GM18873 (cell line): ENCODE data around the gene ZDHHC3.

ENCODE experiments used
- ATAC-seq: cut with Tn5 transposase; IDR thresholded peaks from one replicate; pipeline ENCODE4 v1.9.1; 2021; ENCODE audit warnings: mild to moderate bottlenecking, moderate library complexity, moderate number of reproducible peaks; ENCODE audit not compliant: unreplicated experiment, low FRiP score

ZDHHC3 gene

GRCh38 chr3:44976002-44976815, at the start of gene ZDHHC3, which contains the start of gene EXOSC7:
ZDHHC3 (minus strand) TSS chr3:44976174; CDS start chr3:44959436, 16,738 bp downstream.
EXOSC7 (plus strand) TSS chr3:44976244; CDS start chr3:44976278, 34 bp downstream.
- ATAC-seq, result peak; percentile 79

- no peak for ATAC-seq
Observed at GRCh38 chr3:45024542-45025255, 48.7 kb upstream of the ZDHHC3 start.

GRCh38 chr3:45023675-45024074, 47.7 kb upstream of the ZDHHC3 start:
- no peak for ATAC-seq

- no peak for ATAC-seq
Observed at GRCh38 chr3:45021524-45022297, 45.7 kb upstream of the ZDHHC3 start.

GRCh38 chr3:45020534-45020933, 44.6 kb upstream of the ZDHHC3 start:
- ATAC-seq, result no peak

- no peak for ATAC-seq
Observed at GRCh38 chr3:45017821-45018220, 41.8 kb upstream of the ZDHHC3 start.

- no peak for ATAC-seq
Observed at GRCh38 chr3:45016916-45017315, 40.9 kb upstream of the ZDHHC3 start.

GRCh38 chr3:45012577-45012976, 36.6 kb upstream of the ZDHHC3 start:
- ATAC-seq, result no peak

- no peak for ATAC-seq
Observed at GRCh38 chr3:45011756-45012508, 36.0 kb upstream of the ZDHHC3 start.

- ATAC-seq, result no peak
Observed at GRCh38 chr3:45010811-45011333, 34.9 kb upstream of the ZDHHC3 start.

- ATAC-seq, result no peak
Observed at GRCh38 chr3:45009868-45010267, 33.9 kb upstream of the ZDHHC3 start.

- no peak for ATAC-seq
Observed at GRCh38 chr3:45008117-45008516, 32.1 kb upstream of the ZDHHC3 start.

- ATAC-seq, result no peak
Observed at GRCh38 chr3:45007091-45007490, 31.1 kb upstream of the ZDHHC3 start.

GRCh38 chr3:45003859-45004258, 27.9 kb upstream of the ZDHHC3 start:
- no peak for ATAC-seq

- no peak for ATAC-seq
Observed at GRCh38 chr3:45003406-45003805, 27.4 kb upstream of the ZDHHC3 start.

GRCh38 chr3:45002720-45003119, 26.7 kb upstream of the ZDHHC3 start:
- ATAC-seq, result no peak

- no peak for ATAC-seq
Observed at GRCh38 chr3:45002139-45002660, 26.2 kb upstream of the ZDHHC3 start.

GRCh38 chr3:45001738-45002137, 25.8 kb upstream of the ZDHHC3 start:
- no peak for ATAC-seq

- no peak for ATAC-seq
Observed at GRCh38 chr3:45000823-45001222, 24.8 kb upstream of the ZDHHC3 start.

- ATAC-seq, result no peak
Observed at GRCh38 chr3:44999782-45000181, 23.8 kb upstream of the ZDHHC3 start.
